Measurements from ENCODE around the gene CEACAM7. TPM values are rescaled to one million over a fixed set of nuclear protein-coding genes. Genes with fewer than 3 reads are reported as not detected.

CEACAM7 gene
- total and polyA plus RNA-seq, 2 donors (not counting 1 experiment from before 2014, with no cell fraction given) = not detected

DNA sequence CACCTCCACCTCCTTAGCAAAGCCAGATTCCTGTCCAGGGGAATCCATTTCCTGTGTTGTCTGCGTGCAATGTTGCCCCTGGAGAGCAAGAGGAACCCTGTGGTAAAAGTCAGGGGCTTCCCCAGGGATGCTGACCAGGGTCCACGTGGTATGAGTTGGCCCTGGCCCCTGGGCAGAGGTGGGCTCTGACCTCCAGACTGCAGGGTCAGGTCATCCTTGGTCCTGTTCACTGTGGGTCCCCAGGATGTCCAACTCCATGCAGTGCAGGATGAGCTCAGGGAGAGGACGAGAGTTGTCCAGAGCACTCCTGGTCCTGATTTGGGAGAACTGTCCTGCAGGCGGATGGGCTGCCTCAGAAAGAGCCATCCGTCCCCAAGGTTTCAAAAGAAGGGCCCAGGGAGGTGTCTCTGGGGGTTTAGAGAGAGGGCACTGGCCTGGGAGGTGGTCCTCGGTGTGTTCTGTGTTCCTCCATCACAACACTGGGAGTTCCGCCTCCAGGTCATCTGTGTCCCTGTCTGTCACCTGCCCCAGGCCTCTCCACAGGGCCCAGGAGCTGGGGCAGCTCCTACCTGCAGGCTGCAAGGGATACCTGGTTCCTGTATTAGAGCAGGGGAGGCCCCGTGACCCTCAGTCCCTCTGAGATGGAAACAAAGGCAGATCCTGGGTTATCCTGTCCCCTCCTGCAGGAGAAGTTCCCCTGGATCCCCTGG, 59.9 kb downstream of the CEACAM7 start:
- no peaks in the 10 kb centered on the region for H3K4me1 ChIP-seq (ENCODE audit: control insufficient read depth in 2 of 2, insufficient read depth in 2 of 2, low read length in 2 of 2)
- intact Hi-C loops (cut with micrococcal nuclease) = no loop called here
- ChIA-PET POLR2A (no interaction called here), CTCF (no interaction called here)
- DNase-seq (no peak), ATAC-seq (ENCODE audit: low read depth) (no peak)
- no peak overlapping the region for H3K4me3 Mint-ChIP-seq
- H3K27me3 ChIP-seq (replicated peaks in 1 of 4; ENCODE audit: control extremely low read depth in 1 of 4, control insufficient read depth in 3 of 4, insufficient read depth in 4 of 4, low read length in 3 of 4) = peaks cover 0 to 18% (median 7%) of the 10 kb centered on the region in 4 experiments
- H3K27me3 Mint-ChIP-seq = peaks cover 23% of the 10 kb centered on the region
- H3K9ac ChIP-seq (ENCODE audit: low read length) = no peak overlapping the region
- H3K9me3 Mint-ChIP-seq (ENCODE audit: insufficient read depth) = peaks cover 4% of the 10 kb centered on the region
- no peak overlapping the region for H3K4me3 ChIP-seq (ENCODE audit: control extremely low read depth in 1 of 5, extremely low read depth in 1 of 5, insufficient read depth in 1 of 5, low read depth in 2 of 5, low read length in 4 of 5)
- 71% methylated on average over 8 of the region's 8 CpGs for WGBS (ENCODE audit: insufficient coverage)
- no peaks in the 10 kb centered on the region for H4K20me1 ChIP-seq (ENCODE audit: control insufficient read depth, insufficient read depth, low read length, poor library complexity, severe bottlenecking)
- no peak overlapping the region for H2AFZ ChIP-seq (ENCODE audit: insufficient read depth, low read depth, low read length, poor library complexity, severe bottlenecking)
- H3K27ac ChIP-seq (ENCODE audit: low read length in 2 of 2) = no peak overlapping the region
- TF ChIP-seq EZH2 (IDR thresholded peaks at IDR 0.05; ENCODE audit: borderline replicate concordance, insufficient read depth, low read depth, low read length, poor library complexity, severe bottlenecking) = no peak
- TF ChIP-seq, protein P1, sequence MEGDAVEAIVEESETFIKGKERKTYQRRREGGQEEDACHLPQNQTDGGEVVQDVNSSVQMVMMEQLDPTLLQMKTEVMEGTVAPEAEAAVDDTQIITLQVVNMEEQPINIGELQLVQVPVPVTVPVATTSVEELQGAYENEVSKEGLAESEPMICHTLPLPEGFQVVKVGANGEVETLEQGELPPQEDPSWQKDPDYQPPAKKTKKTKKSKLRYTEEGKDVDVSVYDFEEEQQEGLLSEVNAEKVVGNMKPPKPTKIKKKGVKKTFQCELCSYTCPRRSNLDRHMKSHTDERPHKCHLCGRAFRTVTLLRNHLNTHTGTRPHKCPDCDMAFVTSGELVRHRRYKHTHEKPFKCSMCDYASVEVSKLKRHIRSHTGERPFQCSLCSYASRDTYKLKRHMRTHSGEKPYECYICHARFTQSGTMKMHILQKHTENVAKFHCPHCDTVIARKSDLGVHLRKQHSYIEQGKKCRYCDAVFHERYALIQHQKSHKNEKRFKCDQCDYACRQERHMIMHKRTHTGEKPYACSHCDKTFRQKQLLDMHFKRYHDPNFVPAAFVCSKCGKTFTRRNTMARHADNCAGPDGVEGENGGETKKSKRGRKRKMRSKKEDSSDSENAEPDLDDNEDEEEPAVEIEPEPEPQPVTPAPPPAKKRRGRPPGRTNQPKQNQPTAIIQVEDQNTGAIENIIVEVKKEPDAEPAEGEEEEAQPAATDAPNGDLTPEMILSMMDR (IDR thresholded peaks at IDR 0.05) = no peak
- H3K4me1 Mint-ChIP-seq = no peaks in the 10 kb centered on the region
- H3K36me3 ChIP-seq (replicated peaks in 1 of 2; ENCODE audit: control extremely low read depth in 1 of 2, control insufficient read depth in 1 of 2, extremely low read depth in 1 of 2, insufficient read depth in 2 of 2, low read length in 1 of 2) = no peaks in the 10 kb centered on the region
- no peak overlapping the region for H3K27ac Mint-ChIP-seq
- no peak overlapping the region for H3K4me2 ChIP-seq (replicated peaks; ENCODE audit: low read depth, low read length, poor library complexity, severe bottlenecking)
- H3K9me3 ChIP-seq (ENCODE audit: control extremely low read depth in 1 of 3, control insufficient read depth in 2 of 3, insufficient read depth in 1 of 3, low read length in 2 of 3) = peaks cover 4 to 11% (median 11%) of the 10 kb centered on the region in 3 donors
- H3K79me2 ChIP-seq (ENCODE audit: control insufficient read depth, insufficient read depth, low read length) = no peaks in the 10 kb centered on the region

DNA sequence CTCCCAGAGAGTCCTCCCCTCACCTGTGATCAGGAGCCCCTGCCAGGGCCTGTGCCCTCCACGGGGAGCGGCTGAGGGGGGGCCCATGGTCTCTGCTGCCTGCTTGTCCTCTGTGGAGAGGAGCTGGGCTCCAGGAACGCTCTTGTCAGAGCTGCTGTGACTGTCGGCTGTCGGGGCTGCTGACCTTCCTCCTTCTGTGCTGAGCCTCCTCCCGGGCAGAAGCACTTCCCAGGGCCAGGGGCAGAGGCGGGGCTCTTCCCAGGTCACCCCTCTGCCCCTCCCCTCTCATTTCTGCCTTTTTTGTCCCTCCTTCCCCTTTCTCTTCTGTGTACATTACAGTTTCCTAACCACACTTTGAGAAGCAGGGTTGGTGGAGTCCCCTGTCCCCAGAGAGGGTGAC, 61.2 kb downstream of the CEACAM7 start, which contains the start of gene CEACAM4:
TSS of gene CEACAM4 (minus strand) at position 198 of the 400 bp plus-strand sequence. CDS start at position 87, 111 bp downstream.
- no peak within 1 kb of the TSS for H3K4me3 Mint-ChIP-seq
- ATAC-seq (ENCODE audit: low read depth) (no peak), DNase-seq (no peak)
- 0% methylated on average over 7 of the region's 7 CpGs for WGBS (ENCODE audit: insufficient coverage)
- no peaks in the 10 kb centered on the region for H3K4me1 Mint-ChIP-seq
- TF ChIP-seq, protein P1 (IDR thresholded peaks at IDR 0.05) = no peak
- TF ChIP-seq EZH2 (IDR thresholded peaks at IDR 0.05; ENCODE audit: borderline replicate concordance, insufficient read depth, low read depth, low read length, poor library complexity, severe bottlenecking) = no peak
- H3K27ac Mint-ChIP-seq = no peak within 1 kb of the TSS
- H3K9me3 Mint-ChIP-seq (ENCODE audit: insufficient read depth) = peaks cover 4% of the 10 kb centered on the region
- H3K36me3 ChIP-seq (replicated peaks in 1 of 2; ENCODE audit: control extremely low read depth in 1 of 2, control insufficient read depth in 1 of 2, extremely low read depth in 1 of 2, insufficient read depth in 2 of 2, low read length in 1 of 2) = no peaks in the 10 kb centered on the region
- intact Hi-C loops (cut with micrococcal nuclease) = no loop called here
- peak within 1 kb of the TSS in 1 of 5 experiments; percentile 61 for H3K4me3 ChIP-seq (ENCODE audit: control extremely low read depth in 1 of 5, extremely low read depth in 1 of 5, insufficient read depth in 1 of 5, low read depth in 2 of 5, low read length in 4 of 5)
- no peak within 1 kb of the TSS for H3K4me2 ChIP-seq (replicated peaks; ENCODE audit: low read depth, low read length, poor library complexity, severe bottlenecking)
- POLR2A ChIA-PET = no interaction called here
- H3K79me2 ChIP-seq (ENCODE audit: control insufficient read depth, insufficient read depth, low read length) = no peaks in the 10 kb centered on the region
- no peak within 1 kb of the TSS for H2AFZ ChIP-seq (ENCODE audit: insufficient read depth, low read depth, low read length, poor library complexity, severe bottlenecking)
- H3K4me1 ChIP-seq (ENCODE audit: control insufficient read depth in 2 of 2, insufficient read depth in 2 of 2, low read length in 2 of 2) = no peaks in the 10 kb centered on the region
- H3K9me3 ChIP-seq (ENCODE audit: control extremely low read depth in 1 of 3, control insufficient read depth in 2 of 3, insufficient read depth in 1 of 3, low read length in 2 of 3) = peaks cover 4 to 11% (median 9%) of the 10 kb centered on the region in 3 donors
- peaks cover 0 to 18% (median 7%) of the 10 kb centered on the region in 4 experiments for H3K27me3 ChIP-seq (replicated peaks in 1 of 4; ENCODE audit: control extremely low read depth in 1 of 4, control insufficient read depth in 3 of 4, insufficient read depth in 4 of 4, low read length in 3 of 4)
- H3K27me3 Mint-ChIP-seq = peaks cover 26% of the 10 kb centered on the region
- CTCF ChIA-PET = no interaction called here
- H3K27ac ChIP-seq (ENCODE audit: low read length in 2 of 2) = no peak within 1 kb of the TSS
- H3K9ac ChIP-seq (ENCODE audit: low read length) = no peak within 1 kb of the TSS
- no peaks in the 10 kb centered on the region for H4K20me1 ChIP-seq (ENCODE audit: control insufficient read depth, insufficient read depth, low read length, poor library complexity, severe bottlenecking)

Data from B cell (primary cell).